Melanocyte of skin (primary cell): ENCODE measurements around the gene BPIFA3. TPM values are rescaled to one million over a fixed set of nuclear protein-coding genes. Genes with fewer than 3 reads are reported as not detected.

Experiments used
- total RNA-seq, 2 donors: library from RNA; depleted of rRNA; stranded (reverse); fragments of >200 nt; gene quantifications; 2 replicates each; pipeline ENCODE4 v1.2.3, GENCODE V29; 2012

The BPIFA3 gene
- not detected for total RNA-seq

DNA sequence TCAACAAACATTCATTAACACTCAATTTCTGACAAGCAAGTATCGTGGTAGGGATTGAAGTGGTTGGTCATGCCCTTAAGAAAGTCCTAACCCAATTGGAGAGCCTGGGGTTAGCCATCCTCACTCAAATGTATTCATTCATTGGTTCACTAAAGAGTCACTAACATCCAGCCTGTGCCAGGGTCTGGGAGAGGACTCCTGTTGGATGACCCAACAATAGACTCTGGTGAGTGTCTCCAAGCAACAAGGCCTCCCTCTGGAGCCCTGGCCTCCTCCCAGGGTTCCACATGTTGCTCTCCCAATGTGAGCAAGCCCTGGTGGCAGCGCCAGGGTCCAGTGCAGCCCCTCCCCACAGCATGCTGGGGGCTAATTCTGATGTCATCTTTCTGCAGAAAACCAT, at the start of gene BPIFA3:
Gene BPIFA3 (plus strand): TSS at position 301 of the 400 bp plus-strand sequence. CDS start 185 bp downstream, outside the sequence.

DNA sequence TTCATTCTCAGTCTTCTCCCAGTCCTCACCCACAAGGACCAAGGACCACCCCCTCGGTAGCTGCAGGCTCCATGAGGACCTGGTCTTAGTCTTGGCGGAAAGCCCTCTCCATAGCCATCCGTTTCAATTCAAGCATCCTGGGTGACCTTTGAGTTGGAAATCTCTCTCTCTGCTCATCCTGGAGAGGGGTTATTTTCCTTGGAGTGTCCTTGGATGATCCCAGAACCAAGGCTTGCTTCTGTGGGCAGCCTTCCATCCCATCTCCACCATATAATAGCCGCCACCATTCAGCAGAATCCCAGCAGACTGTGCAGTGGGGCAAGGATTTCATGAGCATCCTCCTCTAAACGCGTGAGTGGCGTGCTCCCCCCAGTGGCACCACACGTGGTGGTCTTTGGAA, 49.3 kb upstream of the BPIFA3 start, which contains the start of gene BPIFA2:
Gene BPIFA2 (plus strand): TSS at position 301 of the 400 bp plus-strand sequence. CDS start 987 bp downstream, outside the sequence.

DNA sequence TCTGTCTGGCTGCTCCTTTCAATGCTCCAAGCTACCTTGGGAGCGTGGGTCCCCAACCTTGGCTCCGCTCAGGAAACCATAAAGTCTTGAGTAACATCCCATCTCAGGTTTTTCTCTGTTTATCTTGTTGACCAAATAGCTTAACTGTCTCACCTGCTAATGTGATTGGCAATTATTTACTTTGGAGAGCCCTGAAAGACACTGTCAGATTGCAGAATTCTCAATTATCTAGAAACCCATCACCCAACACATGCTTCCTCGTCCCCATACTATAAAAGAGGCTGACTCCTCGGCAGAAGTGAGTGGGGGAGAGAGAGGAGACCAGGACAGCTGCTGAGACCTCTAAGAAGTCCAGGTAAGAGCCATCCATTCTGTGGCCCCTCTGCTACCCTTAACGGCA, 18.5 kb downstream of the BPIFA3 start, which contains the start of gene BPIFA1:
Gene BPIFA1 (plus strand): TSS at position 301 of the 400 bp plus-strand sequence. CDS start 1,716 bp downstream, outside the sequence.

Other genes with a start within 250 kb of the BPIFA3 start
- gene SUN5, start 212.9 kb upstream of the BPIFA3 start, total RNA-seq: not detected
- gene BPIFB2, start 209.6 kb upstream of the BPIFA3 start, total RNA-seq: not detected
- not detected for gene BPIFB6, start 185.7 kb upstream of the BPIFA3 start, total RNA-seq
- not detected for gene BPIFB3, start 163.4 kb upstream of the BPIFA3 start, total RNA-seq
- gene BPIFB4, start 137.7 kb upstream of the BPIFA3 start, total RNA-seq: not detected
- gene BPIFA2, start 49.2 kb upstream of the BPIFA3 start, total RNA-seq: not detected
- gene BPIFA1, start 18.6 kb downstream of the BPIFA3 start, total RNA-seq: not detected
- gene BPIFB1, start 65.9 kb downstream of the BPIFA3 start, total RNA-seq: not detected
- gene CDK5RAP1, start 184.2 kb downstream of the BPIFA3 start, total RNA-seq: 10 to 100 TPM; 21.0 to 34.3 TPM
- 10 to 100 TPM; 13.3 to 14.8 TPM for gene SNTA1, start 226.4 kb downstream of the BPIFA3 start, total RNA-seq